ENCODE measurements around the gene PTK7.

DNA sequence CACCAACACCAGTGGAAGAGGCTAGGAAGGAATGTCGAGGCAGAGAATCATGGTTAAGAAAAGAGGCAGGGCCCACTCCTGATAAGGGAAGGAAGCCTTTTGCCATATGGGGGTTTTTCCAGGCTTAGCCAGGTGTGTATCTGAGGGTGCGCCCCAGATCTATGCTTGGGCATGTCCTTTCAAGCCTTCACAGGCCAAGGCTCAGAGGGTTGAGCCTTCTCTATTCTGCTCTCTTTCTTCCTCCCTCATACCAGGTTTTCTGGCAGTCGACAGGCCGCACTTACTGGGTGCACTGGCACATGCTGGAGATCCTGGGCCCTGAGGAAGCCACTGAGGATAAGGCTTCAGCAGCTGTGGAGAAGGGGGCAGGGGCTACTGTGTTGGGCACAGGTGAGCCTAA is 110.6 kb downstream of the PTK7 start:
- TF ChIP-seq, protein P1, sequence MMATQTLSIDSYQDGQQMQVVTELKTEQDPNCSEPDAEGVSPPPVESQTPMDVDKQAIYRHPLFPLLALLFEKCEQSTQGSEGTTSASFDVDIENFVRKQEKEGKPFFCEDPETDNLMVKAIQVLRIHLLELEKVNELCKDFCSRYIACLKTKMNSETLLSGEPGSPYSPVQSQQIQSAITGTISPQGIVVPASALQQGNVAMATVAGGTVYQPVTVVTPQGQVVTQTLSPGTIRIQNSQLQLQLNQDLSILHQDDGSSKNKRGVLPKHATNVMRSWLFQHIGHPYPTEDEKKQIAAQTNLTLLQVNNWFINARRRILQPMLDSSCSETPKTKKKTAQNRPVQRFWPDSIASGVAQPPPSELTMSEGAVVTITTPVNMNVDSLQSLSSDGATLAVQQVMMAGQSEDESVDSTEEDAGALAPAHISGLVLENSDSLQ (IDR thresholded peaks at IDR 0.05): no peak
- TF ChIP-seq FOXK2 (IDR thresholded peaks at IDR 0.05) (no peak), ARNT (IDR thresholded peaks at IDR 0.05) (no peak), NFRKB (IDR thresholded peaks at IDR 0.05) (no peak), HDGF (IDR thresholded peaks at IDR 0.05; ENCODE audit: borderline replicate concordance) (no peak), ELF4 (IDR thresholded peaks at IDR 0.05) (no peak), SP1 (IDR thresholded peaks at IDR 0.05) (no peak), SUZ12 (IDR thresholded peaks at IDR 0.05) (no peak), BHLHE40 (IDR thresholded peaks at IDR 0.05; ENCODE audit: borderline replicate concordance) (no peak), FOXA1 (IDR thresholded peaks at IDR 0.05) (no peak), FOXM1 (IDR thresholded peaks at IDR 0.05; ENCODE audit: borderline replicate concordance) (no peak), CTBP1 (IDR thresholded peaks at IDR 0.05; ENCODE audit: borderline replicate concordance) (no peak)

Data from HEK293T (cell line).